ENCODE measurements around the gene RPH3AL. TPM values are rescaled to one million over a fixed set of nuclear protein-coding genes. Genes with fewer than 3 reads are reported as not detected.

RPH3AL gene
- total RNA-seq, 1 donor from 2014 or later = 22.3 TPM

DNA sequence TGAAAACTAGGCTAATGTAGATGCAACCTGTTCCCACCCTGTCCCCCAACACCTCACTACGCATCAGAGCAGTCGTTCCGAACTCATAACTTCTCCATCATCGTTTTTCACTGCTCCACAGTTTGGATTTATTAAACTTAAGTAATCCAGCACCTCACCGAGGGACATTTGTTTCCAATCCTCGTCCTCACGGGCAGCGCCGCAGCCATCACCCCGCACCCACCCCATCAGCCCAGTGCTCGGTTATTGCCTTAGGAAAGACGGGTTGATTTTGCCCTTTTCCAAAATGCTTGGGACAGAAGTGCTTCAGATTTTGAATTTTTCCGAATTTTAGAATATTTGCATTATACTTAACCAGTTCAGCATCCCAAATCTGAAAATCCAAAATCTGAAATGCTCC lies 100.2 kb downstream of the RPH3AL start:
- Mint-ChIP-seq H3K27ac (ENCODE audit: unreplicated experiment) (no peak overlapping the region), H3K4me1 (ENCODE audit: low read depth, unreplicated experiment) (no peaks in the 10 kb centered on the region), H3K27me3 (ENCODE audit: unreplicated experiment) (peaks cover 3% of the 10 kb centered on the region), H3K4me3 (ENCODE audit: unreplicated experiment) (no peak overlapping the region), H3K36me3 (ENCODE audit: unreplicated experiment) (no peaks in the 10 kb centered on the region), H3K9me3 (ENCODE audit: unreplicated experiment) (peaks cover 1% of the 10 kb centered on the region)
- no peak for DNase-seq
- TF ChIP-seq, protein P1, sequence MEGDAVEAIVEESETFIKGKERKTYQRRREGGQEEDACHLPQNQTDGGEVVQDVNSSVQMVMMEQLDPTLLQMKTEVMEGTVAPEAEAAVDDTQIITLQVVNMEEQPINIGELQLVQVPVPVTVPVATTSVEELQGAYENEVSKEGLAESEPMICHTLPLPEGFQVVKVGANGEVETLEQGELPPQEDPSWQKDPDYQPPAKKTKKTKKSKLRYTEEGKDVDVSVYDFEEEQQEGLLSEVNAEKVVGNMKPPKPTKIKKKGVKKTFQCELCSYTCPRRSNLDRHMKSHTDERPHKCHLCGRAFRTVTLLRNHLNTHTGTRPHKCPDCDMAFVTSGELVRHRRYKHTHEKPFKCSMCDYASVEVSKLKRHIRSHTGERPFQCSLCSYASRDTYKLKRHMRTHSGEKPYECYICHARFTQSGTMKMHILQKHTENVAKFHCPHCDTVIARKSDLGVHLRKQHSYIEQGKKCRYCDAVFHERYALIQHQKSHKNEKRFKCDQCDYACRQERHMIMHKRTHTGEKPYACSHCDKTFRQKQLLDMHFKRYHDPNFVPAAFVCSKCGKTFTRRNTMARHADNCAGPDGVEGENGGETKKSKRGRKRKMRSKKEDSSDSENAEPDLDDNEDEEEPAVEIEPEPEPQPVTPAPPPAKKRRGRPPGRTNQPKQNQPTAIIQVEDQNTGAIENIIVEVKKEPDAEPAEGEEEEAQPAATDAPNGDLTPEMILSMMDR (IDR thresholded peaks at IDR 0.05; ENCODE audit: partially characterized antibody, unreplicated experiment) = no peak

GRCh38 chr17:251531-251930 lies 101.1 kb downstream of the RPH3AL start:
- Mint-ChIP-seq H3K4me1 (ENCODE audit: low read depth, unreplicated experiment) (no peaks in the 10 kb centered on the region), H3K9me3 (ENCODE audit: unreplicated experiment) (peaks cover 1% of the 10 kb centered on the region), H3K27ac (ENCODE audit: unreplicated experiment) (no peak overlapping the region), H3K36me3 (ENCODE audit: unreplicated experiment) (no peaks in the 10 kb centered on the region), H3K27me3 (ENCODE audit: unreplicated experiment) (peaks cover 3% of the 10 kb centered on the region), H3K4me3 (ENCODE audit: unreplicated experiment) (no peak overlapping the region)
- TF ChIP-seq, protein P1 (IDR thresholded peaks at IDR 0.05; ENCODE audit: partially characterized antibody, unreplicated experiment) = no peak
- DNase-seq = no peak

DNA sequence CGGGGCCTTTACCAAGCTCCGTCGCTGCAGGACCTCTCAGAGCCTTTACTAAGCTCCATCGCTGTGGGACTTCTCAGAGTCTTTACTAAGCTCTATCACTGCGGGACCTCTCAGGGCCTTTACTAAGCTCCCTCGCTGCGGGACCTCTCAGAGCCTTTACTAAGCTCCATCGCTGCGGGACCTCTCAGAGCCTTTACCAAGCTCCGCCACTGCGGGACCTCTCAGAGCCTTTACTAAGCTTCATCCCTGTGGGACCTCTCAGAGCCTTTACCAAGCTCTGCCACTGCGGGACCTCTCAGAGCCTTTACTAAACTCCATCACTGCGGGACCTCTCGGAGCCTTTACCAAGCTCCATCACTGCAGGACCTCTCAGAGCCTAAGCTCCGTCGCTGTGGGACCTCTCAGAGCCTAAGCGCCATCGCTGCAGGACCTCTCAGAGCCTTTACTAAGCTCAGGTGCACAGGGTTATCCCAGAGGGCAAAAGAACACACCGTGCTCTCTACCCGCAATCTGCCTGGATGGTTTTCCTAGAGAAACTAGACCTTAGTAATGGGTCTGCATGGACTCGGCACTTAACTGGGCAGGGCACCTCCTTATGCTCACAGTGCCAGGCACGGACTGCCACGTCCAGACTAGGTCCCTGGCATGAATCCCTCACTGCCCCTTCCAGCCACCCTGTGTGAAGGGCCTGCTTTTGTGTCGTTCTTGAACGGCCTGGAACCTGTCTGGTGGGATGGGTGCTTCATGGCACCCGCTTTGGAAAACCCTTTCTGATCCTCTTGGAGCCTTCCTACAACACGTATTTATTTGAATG lies 101.9 kb downstream of the RPH3AL start:
- TF ChIP-seq, protein P1 (IDR thresholded peaks at IDR 0.05; ENCODE audit: partially characterized antibody, unreplicated experiment) = no peak
- H3K27ac Mint-ChIP-seq (ENCODE audit: unreplicated experiment) = no peak overlapping the region
- DNase-seq = no peak
- H3K9me3 Mint-ChIP-seq (ENCODE audit: unreplicated experiment) = peaks cover 3% of the 10 kb centered on the region
- H3K4me3 Mint-ChIP-seq (ENCODE audit: unreplicated experiment) = no peak overlapping the region
- H3K27me3 Mint-ChIP-seq (ENCODE audit: unreplicated experiment) = peaks cover 3% of the 10 kb centered on the region
- H3K36me3 Mint-ChIP-seq (ENCODE audit: unreplicated experiment) = no peaks in the 10 kb centered on the region
- no peaks in the 10 kb centered on the region for H3K4me1 Mint-ChIP-seq (ENCODE audit: low read depth, unreplicated experiment)

GRCh38 chr17:249236-249993 lies 103.2 kb downstream of the RPH3AL start:
- Mint-ChIP-seq H3K9me3 (ENCODE audit: unreplicated experiment) (peaks cover 3% of the 10 kb centered on the region), H3K27ac (ENCODE audit: unreplicated experiment) (no peak overlapping the region), H3K27me3 (ENCODE audit: unreplicated experiment) (peaks cover 5% of the 10 kb centered on the region), H3K36me3 (ENCODE audit: unreplicated experiment) (peaks cover 6% of the 10 kb centered on the region), H3K4me3 (ENCODE audit: unreplicated experiment) (no peak overlapping the region), H3K4me1 (ENCODE audit: low read depth, unreplicated experiment) (peaks cover 4% of the 10 kb centered on the region)
- TF ChIP-seq, protein P1 (IDR thresholded peaks at IDR 0.05; ENCODE audit: partially characterized antibody, unreplicated experiment) = no peak
- no peak for DNase-seq
